Measurements from ENCODE around the gene LMBRD2.

GRCh38 chr5:36193746-36194145 is 42.1 kb upstream of the LMBRD2 start:
- TF ChIP-seq POLR2A (IDR thresholded peaks at IDR 0.05; ENCODE audit: low read depth, low read length) (no peak), TAF1 (IDR thresholded peaks at IDR 0.05; ENCODE audit: borderline replicate concordance, low read depth, low read length) (no peak), NFYA (IDR thresholded peaks at IDR 0.05; ENCODE audit: borderline replicate concordance, low read depth, low read length) (no peak), SIN3A (IDR thresholded peaks at IDR 0.05; ENCODE audit: low read depth, low read length) (no peak), SREBF2 (IDR thresholded peaks at IDR 0.05; ENCODE audit: low read length) (no peak), PBX3 (IDR thresholded peaks at IDR 0.05; ENCODE audit: insufficient replicate concordance, low read depth, low read length) (no peak), SREBF1 (IDR thresholded peaks at IDR 0.05; ENCODE audit: low read length) (no peak), EP300 (IDR thresholded peaks at IDR 0.05; ENCODE audit: borderline replicate concordance in 1 of 2, control insufficient read depth in 1 of 2, low read depth in 2 of 2, low read length in 2 of 2) (no peak), ATF3 (IDR thresholded peaks at IDR 0.05; ENCODE audit: borderline replicate concordance, extremely low read depth, low read depth, low read length) (no peak)
